HG03095 (cell line): ENCODE results near the gene PSG4.
"Not testable (repeated sequence)": the region's sequence is repeated elsewhere in the genome, so short reads cannot be mapped to it uniquely, and the experiment has no call there.

Experiments
- ATAC-seq: cut with Tn5 transposase; IDR thresholded peaks from one replicate; pipeline ENCODE4 v1.9.1; 2021; ENCODE audit warnings: moderate library complexity; ENCODE audit not compliant: unreplicated experiment

PSG4 gene

GRCh38 chr19:43205471-43206105, at the start of gene PSG4:
PSG4 (minus strand) TSS chr19:43205638; CDS start chr19:43205536, 102 bp downstream.
- ATAC-seq: not testable (repeated sequence)

GRCh38 chr19:43251428-43251827, 46.0 kb upstream of the PSG4 start:
- ATAC-seq: not testable (repeated sequence)

- not testable (repeated sequence) for ATAC-seq
Measured at GRCh38 chr19:43250296-43250695, 44.9 kb upstream of the PSG4 start.

DNA sequence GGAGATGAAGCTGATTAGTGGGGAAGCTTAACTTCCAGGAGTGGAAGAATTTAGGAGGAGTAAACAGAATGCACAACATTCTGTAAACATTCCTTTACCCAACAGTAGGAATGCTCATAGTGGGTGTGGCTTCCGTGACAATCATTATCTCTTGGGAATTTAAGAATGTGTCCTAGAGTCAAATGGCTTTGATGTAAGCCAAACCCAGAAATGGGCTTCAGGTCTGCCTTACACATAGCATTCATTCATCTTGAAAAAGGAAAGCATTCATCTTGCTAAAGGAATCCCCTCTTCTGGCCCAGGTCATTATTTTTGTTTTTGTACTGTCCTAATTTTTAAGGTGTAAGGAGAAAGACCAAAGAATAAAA, 43.2 kb upstream of the PSG4 start:
- ATAC-seq: not testable (repeated sequence)

DNA sequence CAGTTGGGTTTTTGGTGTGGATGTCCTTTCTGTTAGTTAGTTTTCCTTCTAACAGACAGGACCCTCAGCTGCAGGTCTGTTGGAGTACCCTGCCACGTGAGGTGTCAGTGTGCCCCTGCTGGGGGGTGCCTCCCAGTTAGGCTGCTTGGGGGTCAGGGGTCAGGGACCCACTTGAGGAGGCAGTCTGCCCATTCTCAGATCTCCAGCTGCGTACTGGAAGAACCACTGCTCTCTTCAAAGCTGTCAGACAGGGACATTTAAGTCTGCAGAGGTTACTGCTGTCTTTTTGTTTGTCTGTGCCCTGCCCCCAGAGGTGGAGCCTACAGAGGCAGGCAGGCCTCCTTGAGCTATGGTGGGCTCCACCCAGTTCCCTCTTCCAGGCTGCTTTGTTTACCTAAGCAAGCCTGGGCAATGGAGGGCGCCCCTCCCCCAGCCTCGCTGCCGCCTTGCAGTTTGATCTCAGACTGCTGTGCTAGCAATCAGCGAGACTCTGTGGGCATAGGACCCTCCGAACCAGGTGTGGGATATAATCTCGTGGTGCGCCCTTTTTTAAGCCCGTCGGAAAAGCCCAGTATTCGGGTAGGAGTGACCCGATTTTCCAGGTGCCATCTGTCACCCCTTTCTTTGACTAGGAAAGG, 41.9 kb upstream of the PSG4 start:
- not testable (repeated sequence) for ATAC-seq

- not testable (repeated sequence) for ATAC-seq
Measured at GRCh38 chr19:43245848-43246247, 40.4 kb upstream of the PSG4 start.

DNA sequence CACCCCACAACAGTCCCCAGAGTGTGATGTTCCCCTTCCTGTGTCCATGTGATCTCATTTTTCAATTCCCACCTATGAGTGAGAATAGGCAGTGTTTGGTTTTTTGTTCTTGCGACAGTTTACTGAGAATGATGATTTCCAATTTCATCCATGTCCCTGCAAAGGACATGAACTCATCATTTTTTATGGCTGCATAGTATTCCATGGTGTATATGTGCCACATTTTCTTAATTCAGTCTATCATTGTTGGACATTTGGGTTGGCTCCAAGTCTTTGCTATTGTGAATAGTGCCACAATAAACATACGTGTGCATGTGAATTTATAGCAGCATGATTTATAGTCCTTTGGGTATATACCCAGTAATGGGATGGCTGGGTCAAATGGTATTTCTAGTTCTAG, 36.8 kb upstream of the PSG4 start:
- ATAC-seq: not testable (repeated sequence)

DNA sequence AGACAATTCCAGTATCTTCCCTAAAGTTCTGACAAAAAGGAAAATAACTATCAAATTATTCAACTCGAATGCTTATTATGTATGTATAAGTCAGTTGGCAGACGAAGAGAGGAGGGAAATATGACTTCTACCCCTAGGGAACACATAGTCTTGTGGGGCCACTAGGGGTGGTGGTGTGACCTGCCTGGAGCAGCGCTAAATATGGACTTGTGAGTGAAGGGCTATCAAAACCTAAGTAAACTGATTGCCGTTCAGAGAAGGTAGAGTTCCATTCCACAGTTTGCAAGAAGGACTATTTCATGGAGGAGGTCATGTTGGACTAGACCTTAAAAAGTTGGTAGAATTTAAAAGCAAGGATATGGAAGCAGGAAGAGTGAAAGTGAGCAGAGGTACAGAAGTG, 32.8 kb upstream of the PSG4 start:
- not testable (repeated sequence) for ATAC-seq

DNA sequence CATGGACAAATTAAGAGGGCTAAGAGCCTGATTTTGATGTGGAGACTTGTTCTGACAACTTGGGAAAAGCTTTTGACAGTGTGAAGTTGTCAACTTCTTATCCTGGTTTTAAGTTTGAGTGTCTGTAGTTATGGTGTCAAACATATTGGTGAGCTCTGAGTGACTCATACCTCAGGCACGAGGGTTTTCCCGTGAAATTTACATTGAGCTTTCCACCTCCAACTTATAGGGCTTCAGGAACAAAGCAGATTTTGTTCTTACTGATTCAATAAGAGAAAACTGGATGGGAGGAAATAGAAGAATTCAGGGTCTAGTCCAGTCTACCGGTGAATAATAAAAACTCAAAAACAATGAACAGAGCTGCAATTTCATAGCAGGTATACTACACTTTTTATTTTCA, 30.2 kb upstream of the PSG4 start:
- not testable (repeated sequence) for ATAC-seq

DNA sequence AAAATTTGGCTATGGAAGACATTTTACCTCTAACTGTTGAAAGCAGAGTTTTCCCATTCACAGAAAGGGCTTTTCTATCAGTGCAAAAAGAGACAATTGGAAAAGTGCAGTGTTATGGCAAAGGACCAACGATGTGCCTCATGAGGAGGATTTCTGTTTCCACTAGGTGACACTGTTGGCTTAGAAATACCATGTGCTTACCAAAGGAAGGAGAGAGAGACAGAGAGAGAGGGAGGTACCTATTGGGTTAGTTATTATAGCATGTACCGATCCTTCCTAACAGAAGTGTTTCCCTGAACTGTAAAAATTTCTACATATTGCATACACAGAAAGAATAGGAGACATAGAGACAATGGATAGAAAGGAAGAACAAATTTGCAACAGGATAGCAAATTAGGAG, 23.9 kb upstream of the PSG4 start:
- no peak for ATAC-seq

- not testable (repeated sequence) for ATAC-seq
Measured at GRCh38 chr19:43228730-43229129, 23.3 kb upstream of the PSG4 start.

- not testable (repeated sequence) for ATAC-seq
Measured at GRCh38 chr19:43226986-43227385, 21.5 kb upstream of the PSG4 start.

GRCh38 chr19:43224855-43225253, 19.4 kb upstream of the PSG4 start:
- ATAC-seq: no peak

GRCh38 chr19:43224201-43224854, 18.9 kb upstream of the PSG4 start:
- not testable (repeated sequence) for ATAC-seq

DNA sequence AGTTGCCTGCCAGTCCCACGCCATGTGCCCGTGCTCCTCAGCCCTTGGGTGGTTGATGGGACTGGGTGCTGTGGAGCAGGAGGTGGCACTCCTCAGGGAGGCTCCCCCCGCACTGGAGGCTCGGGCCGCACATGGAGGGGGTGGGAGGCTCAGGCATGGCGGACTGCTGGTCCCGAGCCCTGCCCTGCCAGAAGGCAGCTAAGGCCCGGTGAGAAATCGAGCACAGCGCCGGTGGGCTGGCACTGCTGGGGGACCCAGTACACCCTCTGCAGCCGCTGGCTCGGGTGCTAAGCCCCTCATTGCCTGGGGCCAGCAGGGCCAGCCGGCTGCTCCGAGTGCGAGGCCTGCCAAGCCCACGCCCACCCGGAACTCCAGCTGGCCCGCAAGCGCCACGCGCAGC, 16.5 kb upstream of the PSG4 start:
- not testable (repeated sequence) for ATAC-seq

DNA sequence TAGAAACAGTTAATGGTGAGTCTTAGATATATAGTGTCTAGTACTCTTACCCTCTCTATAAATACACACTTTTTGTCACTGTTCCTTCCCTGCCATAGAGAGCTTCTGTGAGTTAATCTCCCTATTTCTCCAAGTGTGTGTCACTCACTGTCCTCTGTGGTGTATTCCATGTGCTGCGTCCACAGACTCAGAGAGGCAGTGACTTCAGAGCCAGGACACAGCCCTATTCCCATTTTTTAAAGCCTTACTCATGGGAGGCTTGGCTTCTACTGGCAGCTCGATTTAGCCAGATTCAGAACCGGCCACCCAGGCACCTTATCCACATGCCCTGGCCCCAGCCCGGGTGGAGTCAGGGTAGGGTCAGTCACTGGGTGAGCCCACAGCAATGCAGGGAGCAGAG, 13.7 kb upstream of the PSG4 start:
- ATAC-seq: not testable (repeated sequence)

DNA sequence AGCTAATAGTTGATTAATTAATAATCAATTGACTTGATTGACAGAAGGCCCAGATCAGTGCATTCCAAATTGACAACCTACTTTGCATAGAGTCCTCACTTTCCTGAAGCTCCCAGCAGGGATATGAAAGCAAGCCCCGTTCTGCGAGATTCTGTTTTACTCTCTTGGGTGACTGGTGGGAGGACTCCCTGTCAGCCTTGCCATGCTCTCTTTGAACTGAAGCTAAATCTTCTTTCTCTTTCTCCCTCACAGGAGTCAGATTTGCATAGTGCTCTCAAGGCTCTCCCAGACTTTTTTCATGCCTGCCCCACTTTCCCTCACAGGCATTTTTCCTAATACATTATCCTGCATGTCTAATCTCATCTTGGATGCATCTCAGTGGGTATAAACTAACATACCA, 10.4 kb upstream of the PSG4 start:
- not testable (repeated sequence) for ATAC-seq

DNA sequence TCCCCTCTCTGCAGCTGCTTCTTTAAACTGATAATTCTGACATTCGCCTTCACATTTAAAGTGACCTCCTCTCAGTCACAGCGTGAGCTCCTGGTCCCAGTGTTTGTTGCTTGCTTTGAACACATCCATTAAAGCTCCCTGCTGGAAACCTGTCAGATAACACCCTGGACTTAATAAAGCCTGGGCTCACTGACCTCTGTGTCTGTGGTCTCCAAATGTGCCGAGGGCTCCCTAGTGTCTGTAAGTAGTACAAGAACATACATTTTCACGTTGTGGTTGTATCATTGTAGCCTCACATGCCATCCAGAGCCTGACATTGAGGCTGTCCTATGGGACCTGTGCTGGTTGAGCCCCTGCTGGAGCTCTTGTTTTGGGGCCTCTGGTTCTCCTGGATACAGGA, 2.6 kb upstream of the PSG4 start:
- ATAC-seq: no peak

DNA sequence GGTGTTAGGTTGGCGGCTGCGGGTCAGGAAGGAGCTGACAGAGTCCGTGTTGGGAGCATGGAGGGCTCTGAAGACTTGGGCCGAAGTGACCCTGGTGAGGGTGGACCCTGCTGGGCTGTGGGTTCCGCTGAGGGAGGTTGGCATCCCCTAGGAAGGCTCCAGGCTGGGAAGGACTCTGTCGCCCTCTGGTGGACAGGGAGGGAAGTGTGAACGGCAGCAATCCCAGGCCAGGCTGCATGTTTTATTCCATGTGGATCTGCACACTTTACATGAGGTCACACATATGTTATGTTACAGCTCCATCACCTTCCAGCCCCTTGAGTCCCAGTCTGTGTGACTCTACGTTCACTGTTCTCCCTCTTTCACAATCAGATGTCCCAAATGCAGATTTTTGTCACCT, 1.7 kb upstream of the PSG4 start:
- not testable (repeated sequence) for ATAC-seq

DNA sequence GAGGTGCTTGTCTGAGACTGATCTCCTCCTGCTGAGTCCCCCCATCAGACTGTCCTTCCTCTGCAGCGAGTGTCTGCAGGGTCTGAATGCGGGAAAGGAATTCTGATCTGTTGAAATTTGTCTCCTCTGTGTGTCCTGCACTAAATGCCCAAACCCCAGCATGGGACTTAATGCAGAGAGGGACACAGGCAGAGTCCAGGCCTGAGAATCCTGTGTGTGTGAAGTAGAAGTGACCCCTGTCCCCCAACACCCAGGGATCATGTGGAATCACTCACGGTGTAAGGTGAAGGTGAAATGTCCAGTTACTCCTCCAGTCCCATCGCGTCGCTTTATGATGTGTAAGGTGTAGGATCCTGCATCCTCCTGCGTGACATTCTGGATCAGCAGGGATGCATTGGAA, 1.8 kb downstream of the PSG4 start:
- not testable (repeated sequence) for ATAC-seq

GRCh38 chr19:43201891-43202290, 3.5 kb downstream of the PSG4 start:
- not testable (repeated sequence) for ATAC-seq

DNA sequence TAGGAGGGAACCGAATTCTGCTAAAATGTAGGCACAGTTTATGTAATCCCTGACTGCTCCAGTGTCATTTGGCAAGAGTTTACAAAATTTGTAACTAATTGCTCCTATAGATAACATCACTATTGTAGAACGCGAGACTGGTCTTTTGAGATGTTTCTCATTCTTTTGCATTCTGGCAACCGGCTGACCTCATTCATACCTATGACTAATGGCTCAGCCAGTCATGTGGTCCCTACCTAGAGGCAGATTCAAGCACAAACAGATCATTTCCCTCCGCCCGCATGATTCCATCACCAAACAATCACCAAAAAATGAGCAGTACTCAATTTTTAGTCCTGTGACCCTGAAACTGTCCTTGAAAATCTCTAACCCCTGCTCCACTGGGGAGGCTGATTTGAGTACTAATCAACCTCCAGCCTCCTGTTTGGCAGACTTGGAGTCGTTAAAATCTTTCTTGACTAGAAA, 4.1 kb downstream of the PSG4 start:
- ATAC-seq: not testable (repeated sequence)
